ENCODE results near the gene GP2. TPM values are rescaled to one million over a fixed set of nuclear protein-coding genes. Genes with fewer than 3 reads are reported as not detected.

GP2 gene
- total RNA-seq, 4 donors from 2014 or later, result 0.46 to 3.7 (median 2.3) TPM; not detected in 1

DNA sequence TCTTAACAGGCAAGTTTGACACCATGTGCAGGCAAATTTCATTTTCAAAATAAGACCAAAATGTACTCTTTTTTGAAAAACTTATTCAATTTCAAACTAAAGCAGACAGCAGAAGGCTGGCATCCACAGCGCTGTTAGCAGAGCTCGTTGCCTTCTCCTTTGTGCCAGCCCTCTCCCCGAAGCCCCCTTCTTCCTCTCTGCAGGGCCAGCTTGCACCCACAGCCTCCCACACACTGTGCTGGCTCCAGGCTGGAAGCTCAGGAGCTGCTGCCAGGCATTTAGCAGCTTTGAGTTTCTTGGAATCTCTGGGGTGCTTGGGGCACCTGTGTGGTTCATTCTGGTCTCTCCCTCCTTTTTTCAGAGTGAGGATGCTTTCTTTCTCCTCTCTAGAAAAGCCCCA, 37.7 kb downstream of the GP2 start:
- TF ChIP-seq, protein P1, sequence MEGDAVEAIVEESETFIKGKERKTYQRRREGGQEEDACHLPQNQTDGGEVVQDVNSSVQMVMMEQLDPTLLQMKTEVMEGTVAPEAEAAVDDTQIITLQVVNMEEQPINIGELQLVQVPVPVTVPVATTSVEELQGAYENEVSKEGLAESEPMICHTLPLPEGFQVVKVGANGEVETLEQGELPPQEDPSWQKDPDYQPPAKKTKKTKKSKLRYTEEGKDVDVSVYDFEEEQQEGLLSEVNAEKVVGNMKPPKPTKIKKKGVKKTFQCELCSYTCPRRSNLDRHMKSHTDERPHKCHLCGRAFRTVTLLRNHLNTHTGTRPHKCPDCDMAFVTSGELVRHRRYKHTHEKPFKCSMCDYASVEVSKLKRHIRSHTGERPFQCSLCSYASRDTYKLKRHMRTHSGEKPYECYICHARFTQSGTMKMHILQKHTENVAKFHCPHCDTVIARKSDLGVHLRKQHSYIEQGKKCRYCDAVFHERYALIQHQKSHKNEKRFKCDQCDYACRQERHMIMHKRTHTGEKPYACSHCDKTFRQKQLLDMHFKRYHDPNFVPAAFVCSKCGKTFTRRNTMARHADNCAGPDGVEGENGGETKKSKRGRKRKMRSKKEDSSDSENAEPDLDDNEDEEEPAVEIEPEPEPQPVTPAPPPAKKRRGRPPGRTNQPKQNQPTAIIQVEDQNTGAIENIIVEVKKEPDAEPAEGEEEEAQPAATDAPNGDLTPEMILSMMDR (IDR thresholded peaks at IDR 0.05), result no peak
- TF ChIP-seq POLR2A (IDR thresholded peaks at IDR 0.05), result no peak
- H3K4me3 ChIP-seq (ENCODE audit: low read depth, poor library complexity, severe bottlenecking), result no peak overlapping the region
- DNase-seq (ENCODE audit: low spot score in 2 of 2), result no peak
- 68 to 84% methylated on average over 3 of the region's 3 CpGs for WGBS, 2 donors
- intact Hi-C loops (cut with DNase I; ENCODE audit: low total_unique reads), result no loop called here

DNA sequence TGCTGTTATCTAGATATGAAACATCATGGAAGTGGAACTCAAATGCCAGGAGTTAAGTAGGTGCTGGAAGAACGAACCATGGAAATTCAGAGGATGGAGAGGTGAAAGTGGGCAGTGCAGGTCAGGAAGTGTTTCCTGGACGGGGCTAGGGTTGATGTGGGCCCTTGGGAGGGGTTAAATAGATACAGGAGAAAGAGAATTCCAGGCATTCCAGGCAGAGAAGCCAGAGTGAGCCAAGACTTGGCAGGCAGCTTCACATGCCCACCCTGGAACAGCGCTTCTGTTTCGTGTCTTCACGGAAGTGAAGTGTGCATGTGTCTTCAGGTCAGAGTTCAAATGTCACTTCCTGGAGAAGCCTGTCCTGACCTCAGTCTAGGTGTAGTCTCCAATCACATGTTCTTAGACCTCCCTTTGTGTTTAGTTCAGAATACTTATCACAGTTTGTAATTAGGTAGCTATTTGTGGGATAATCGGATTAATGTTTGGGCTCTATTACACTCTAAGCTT, 41.3 kb downstream of the GP2 start:
- WGBS, 2 donors, result 40 to 42% methylated on average over 6 of the region's 6 CpGs
- intact Hi-C loops (cut with DNase I; ENCODE audit: low total_unique reads), result no loop called here
- TF ChIP-seq, protein P1 (IDR thresholded peaks at IDR 0.05), result no peak
- TF ChIP-seq POLR2A (IDR thresholded peaks at IDR 0.05), result no peak
- H3K4me3 ChIP-seq (ENCODE audit: low read depth, poor library complexity, severe bottlenecking), result no peak overlapping the region
- DNase-seq (ENCODE audit: low spot score in 2 of 2), result no peak

DNA sequence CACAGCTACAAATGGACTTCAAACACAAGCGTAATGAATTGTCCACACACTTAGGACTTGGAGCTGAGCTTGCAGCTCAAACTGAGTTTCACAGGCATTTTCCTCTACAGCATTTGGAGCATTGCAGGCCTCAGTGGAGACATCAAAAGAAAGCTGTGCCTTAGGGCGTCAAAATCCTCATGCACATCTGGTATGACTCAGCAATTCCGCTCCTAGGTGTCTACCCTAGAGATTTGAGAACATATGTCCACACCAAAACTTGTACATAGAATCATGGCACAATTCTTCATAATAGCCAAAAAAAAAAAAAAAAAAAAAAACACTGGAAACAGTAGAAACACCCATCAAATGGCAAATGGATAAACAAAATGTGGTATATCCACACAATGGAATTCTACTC, 47.1 kb downstream of the GP2 start:
- intact Hi-C loops (cut with DNase I; ENCODE audit: low total_unique reads), result no loop called here
- H3K4me3 ChIP-seq (ENCODE audit: low read depth, poor library complexity, severe bottlenecking), result no peak overlapping the region
- 76 to 79% methylated on average over 3 of the region's 3 CpGs for WGBS, 2 donors
- no peak for TF ChIP-seq POLR2A (IDR thresholded peaks at IDR 0.05)
- TF ChIP-seq, protein P1 (IDR thresholded peaks at IDR 0.05), result no peak
- DNase-seq (ENCODE audit: low spot score in 2 of 2), result no peak

DNA sequence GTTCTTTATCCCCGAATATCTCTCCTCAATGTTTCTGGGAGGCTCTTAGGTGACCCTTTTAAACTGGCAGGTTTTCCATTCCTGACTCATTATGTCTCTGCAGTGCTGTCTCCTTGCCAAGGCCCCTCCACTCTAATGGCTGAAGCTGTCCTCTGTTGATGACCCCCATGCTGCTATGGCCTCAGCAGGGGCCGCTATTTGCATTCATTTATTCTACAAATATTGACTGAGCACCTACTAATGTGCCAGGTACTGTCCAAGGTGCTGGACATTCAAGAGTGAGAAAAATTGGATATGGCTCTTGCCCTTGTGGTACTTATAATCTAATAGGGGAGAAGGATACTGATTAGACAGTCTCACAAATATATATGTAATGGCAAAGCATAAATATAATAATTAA, 55.4 kb downstream of the GP2 start:
- TF ChIP-seq, protein P1 (IDR thresholded peaks at IDR 0.05), result no peak
- TF ChIP-seq POLR2A (IDR thresholded peaks at IDR 0.05), result no peak
- 69 to 75% methylated on average over 2 of the region's 2 CpGs for WGBS, 2 donors

DNA sequence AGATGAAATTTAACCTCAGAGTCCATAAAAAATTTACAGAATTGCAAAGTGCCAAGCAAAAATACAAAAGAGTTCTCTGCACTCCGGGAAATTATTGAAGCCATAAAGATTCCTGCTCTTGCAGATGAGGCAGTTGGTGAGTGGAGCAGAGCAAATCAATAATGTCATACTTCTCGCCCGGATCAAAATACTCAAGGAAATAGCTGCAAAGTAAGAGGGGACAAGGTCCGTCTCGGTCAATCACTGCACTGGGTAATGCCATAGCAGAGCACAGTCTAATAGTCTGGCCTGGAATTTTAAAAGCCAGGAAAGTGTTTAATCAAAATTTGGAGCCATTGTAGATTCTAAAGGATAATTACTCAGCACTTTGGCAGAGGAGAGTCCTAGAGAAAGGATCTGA, 58.9 kb downstream of the GP2 start:
- H3K4me3 ChIP-seq (ENCODE audit: low read depth, poor library complexity, severe bottlenecking), result no peak overlapping the region
- TF ChIP-seq POLR2A (IDR thresholded peaks at IDR 0.05), result no peak
- TF ChIP-seq, protein P1 (IDR thresholded peaks at IDR 0.05), result no peak
- DNase-seq (ENCODE audit: low spot score in 2 of 2), result no peak
- WGBS, 2 donors, result 71 to 85% methylated on average over 5 of the region's 5 CpGs
- intact Hi-C loops (cut with DNase I; ENCODE audit: low total_unique reads), result no loop called here

More for the DNA sequence above, 55.4 kb downstream of the GP2 start:
- no peak overlapping the region for H3K4me3 ChIP-seq (ENCODE audit: low read depth, poor library complexity, severe bottlenecking)
- intact Hi-C loops (cut with DNase I; ENCODE audit: low total_unique reads), result no loop called here
- no peak for DNase-seq (ENCODE audit: low spot score in 2 of 2)

DNA sequence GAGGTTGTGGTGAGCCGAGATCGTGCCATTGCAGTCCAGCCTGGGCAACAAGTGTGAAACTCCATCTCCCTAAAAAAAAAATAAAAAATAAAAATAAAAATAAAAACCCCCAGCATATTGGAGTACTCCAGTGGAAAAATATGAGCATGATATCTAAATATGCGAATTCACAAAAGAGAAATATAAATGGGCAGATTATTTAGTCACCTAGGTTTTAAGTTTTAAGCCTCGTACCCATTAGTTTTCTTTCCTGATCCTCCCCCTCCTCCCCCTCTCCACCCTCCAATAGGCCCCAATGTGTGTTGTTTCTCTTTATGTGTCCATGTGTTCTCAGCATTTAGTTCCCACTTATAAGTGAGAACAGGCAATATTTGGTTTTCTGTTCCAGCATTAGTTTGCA, 62.3 kb downstream of the GP2 start:
- no peak overlapping the region for H3K4me3 ChIP-seq (ENCODE audit: low read depth, poor library complexity, severe bottlenecking)
- WGBS, 2 donors, result 86 to 87% methylated on average over 4 of the region's 4 CpGs
- no peak for DNase-seq (ENCODE audit: low spot score in 2 of 2)
- TF ChIP-seq, protein P1 (IDR thresholded peaks at IDR 0.05), result no peak
- no peak for TF ChIP-seq POLR2A (IDR thresholded peaks at IDR 0.05)
- intact Hi-C loops (cut with DNase I; ENCODE audit: low total_unique reads), result no loop called here

Measured in lower leg skin (tissue), 4 donors.